ENCODE measurements around the gene UBR1. TPM values are rescaled to one million over a fixed set of nuclear protein-coding genes. Genes with fewer than 3 reads are reported as not detected.
A peak's percentile ranks its signal among the peaks of the same experiment; 100 is the strongest.

The UBR1 gene
- total RNA-seq, 1 experiment from 2014 or later: 23.2 TPM

GRCh38 chr15:43081283-43081682 lies 24.6 kb downstream of the UBR1 start:
- H3K27me3 ChIP-seq (ENCODE audit: control insufficient read depth, insufficient read depth, low read length): no peaks in the 10 kb centered on the region
- intact Hi-C loops (cut with micrococcal nuclease; ENCODE audit: unreplicated experiment) (no loop called here), in situ Hi-C loops (cut with HindIII; ENCODE audit: low pct_unique_long_range_greater_than_20kb, low sequenced_read_pairs) (no loop called here)
- TF ChIP-seq REST (IDR thresholded peaks at IDR 0.05; ENCODE audit: insufficient read depth in 1 of 2, low read depth in 2 of 2, low read length in 1 of 2): no peak
- TF ChIP-seq CTCF (IDR thresholded peaks at IDR 0.05): no peak
- no peak for TF ChIP-seq POLR2AphosphoS5 (IDR thresholded peaks at IDR 0.05; ENCODE audit: low read depth, low read length)
- no peak for TF ChIP-seq TCF7L2 (IDR thresholded peaks at IDR 0.05; ENCODE audit: low read depth, low read length)
- no peak for TF ChIP-seq SIN3A (IDR thresholded peaks at IDR 0.05; ENCODE audit: borderline replicate concordance, insufficient read depth, low read depth, low read length)
- H3K4me1 ChIP-seq (ENCODE audit: control insufficient read depth, insufficient read depth, low read length): no peaks in the 10 kb centered on the region
- ATAC-seq (no peak), DNase-seq (ENCODE audit: low read depth, low spot score) (no peak)
- no peak overlapping the region for H3K27ac ChIP-seq (ENCODE audit: low read length)
- BruUV-seq (replicated peaks): TSS peak; percentile 44
- H3K9me3 ChIP-seq (ENCODE audit: control insufficient read depth, insufficient read depth, low read depth, low read length): no peaks in the 10 kb centered on the region
- no peak overlapping the region for H3K4me3 ChIP-seq (ENCODE audit: low read depth in 2 of 2, low read length in 2 of 2)
- peaks cover 9% of the 10 kb centered on the region for H3K36me3 ChIP-seq (ENCODE audit: control insufficient read depth, insufficient read depth, low read length)
- ChIA-PET CTCF (no interaction called here), POLR2A (no interaction called here)

- ChIA-PET CTCF (no interaction called here), POLR2A (no interaction called here)
- ATAC-seq: no peak
- peaks cover 25% of the 10 kb centered on the region for H3K36me3 ChIP-seq (ENCODE audit: control insufficient read depth, insufficient read depth, low read length)
- H3K4me1 ChIP-seq (ENCODE audit: control insufficient read depth, insufficient read depth, low read length): no peaks in the 10 kb centered on the region
- BruUV-seq (replicated peaks): no TSS peak
- DNase-seq (ENCODE audit: low read depth, low spot score): no peak
- H3K27ac ChIP-seq (ENCODE audit: low read length): no peak overlapping the region
- no peaks in the 10 kb centered on the region for H3K9me3 ChIP-seq (ENCODE audit: control insufficient read depth, insufficient read depth, low read depth, low read length)
- no peak for TF ChIP-seq POLR2AphosphoS5 (IDR thresholded peaks at IDR 0.05; ENCODE audit: low read depth, low read length)
- TF ChIP-seq SIN3A (IDR thresholded peaks at IDR 0.05; ENCODE audit: borderline replicate concordance, insufficient read depth, low read depth, low read length): no peak
- no peak for TF ChIP-seq REST (IDR thresholded peaks at IDR 0.05; ENCODE audit: insufficient read depth in 1 of 2, low read depth in 2 of 2, low read length in 1 of 2)
- TF ChIP-seq TCF7L2 (IDR thresholded peaks at IDR 0.05; ENCODE audit: low read depth, low read length): no peak
- TF ChIP-seq CTCF (IDR thresholded peaks at IDR 0.05): no peak
- no peak overlapping the region for H3K4me3 ChIP-seq (ENCODE audit: low read depth in 2 of 2, low read length in 2 of 2)
- in situ Hi-C loops (cut with HindIII; ENCODE audit: low pct_unique_long_range_greater_than_20kb, low sequenced_read_pairs) (no loop called here), intact Hi-C loops (cut with micrococcal nuclease; ENCODE audit: unreplicated experiment) (no loop called here)
- H3K27me3 ChIP-seq (ENCODE audit: control insufficient read depth, insufficient read depth, low read length): no peaks in the 10 kb centered on the region
Observed at GRCh38 chr15:43071451-43071850, 34.4 kb downstream of the UBR1 start.
